HG03521 (cell line): ENCODE data around the gene SEL1L3.
"Not testable (repeated sequence)": the region's sequence is repeated elsewhere in the genome, so short reads cannot be mapped to it uniquely, and the experiment has no call there.

Experiments used
- ATAC-seq: cut with Tn5 transposase; IDR thresholded peaks from one replicate; pipeline ENCODE4 v1.9.1; 2021; ENCODE audit warnings: mild to moderate bottlenecking, moderate library complexity; ENCODE audit not compliant: unreplicated experiment

SEL1L3 gene

DNA sequence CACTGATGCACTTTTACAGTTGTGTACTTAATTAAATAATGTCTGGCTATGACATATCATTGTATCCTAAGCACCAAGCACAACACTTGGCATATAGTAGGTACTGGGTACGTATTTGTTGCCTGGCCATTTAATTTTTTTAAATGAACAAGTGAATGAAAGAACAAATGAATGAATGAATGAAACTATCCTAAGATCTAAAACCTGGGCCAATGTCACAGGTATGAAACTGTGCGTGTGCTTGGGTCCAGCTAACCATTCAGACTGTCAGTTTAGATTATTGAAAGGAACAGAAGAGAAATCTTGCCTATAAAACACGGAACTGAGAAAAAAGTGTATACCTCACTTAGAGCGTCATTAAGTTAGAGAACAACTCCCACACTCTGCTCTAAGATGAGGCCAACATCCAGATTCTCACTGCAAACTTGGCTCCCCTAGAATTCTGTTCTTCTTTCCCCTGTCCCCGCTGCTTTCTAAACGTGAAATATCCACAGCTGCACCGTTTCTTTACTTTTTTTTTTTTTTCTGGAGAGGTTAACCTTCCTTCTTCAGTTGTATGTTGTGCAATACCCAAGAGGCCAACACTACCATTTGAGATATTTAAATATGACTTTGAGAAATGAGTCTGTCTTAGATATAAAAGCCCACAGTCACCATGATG, 17.3 kb upstream of the SEL1L3 start:
- ATAC-seq = peak; percentile 49

DNA sequence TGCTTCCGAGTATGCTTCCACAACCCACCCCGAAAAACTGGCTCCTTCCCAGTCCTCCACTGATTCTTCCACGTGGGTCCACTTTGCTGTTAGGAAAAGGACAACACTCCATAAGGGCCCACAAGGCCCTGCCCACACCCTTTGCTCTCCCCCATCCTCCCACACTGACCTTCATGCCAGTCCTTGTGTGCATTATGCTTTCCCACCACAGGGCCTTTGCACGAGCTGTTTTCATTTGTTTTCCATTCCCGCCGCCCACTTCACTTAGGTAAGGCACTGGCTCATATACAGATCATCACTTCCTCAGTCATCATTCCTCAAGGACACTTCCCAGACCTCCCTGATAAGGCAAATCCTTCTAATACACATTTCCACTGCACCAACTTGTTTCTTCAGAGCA, 16.8 kb upstream of the SEL1L3 start:
- ATAC-seq = no peak

DNA sequence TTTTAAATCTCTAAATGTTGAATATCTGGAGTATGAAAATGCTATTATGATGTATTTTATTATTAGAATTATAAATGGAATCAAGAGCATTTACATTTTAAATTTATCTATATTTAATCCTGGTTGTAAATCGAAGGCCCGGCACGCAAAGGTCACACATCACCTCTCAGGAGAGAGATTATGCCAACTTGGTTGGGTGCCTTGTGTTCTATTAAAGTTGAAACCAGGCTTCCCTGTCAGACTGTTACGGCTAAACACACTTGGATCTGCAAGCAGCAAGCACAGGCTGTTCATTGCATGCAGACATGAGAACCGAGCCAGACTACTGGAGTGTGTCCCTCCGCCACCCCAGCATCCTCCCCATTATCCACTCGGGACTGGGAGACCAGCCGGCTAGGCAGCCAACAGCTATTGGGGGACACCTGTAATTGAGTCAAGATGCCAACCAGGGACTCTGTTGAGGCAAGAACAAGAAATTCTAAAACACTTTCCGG, 16.4 kb upstream of the SEL1L3 start:
- ATAC-seq = no peak

DNA sequence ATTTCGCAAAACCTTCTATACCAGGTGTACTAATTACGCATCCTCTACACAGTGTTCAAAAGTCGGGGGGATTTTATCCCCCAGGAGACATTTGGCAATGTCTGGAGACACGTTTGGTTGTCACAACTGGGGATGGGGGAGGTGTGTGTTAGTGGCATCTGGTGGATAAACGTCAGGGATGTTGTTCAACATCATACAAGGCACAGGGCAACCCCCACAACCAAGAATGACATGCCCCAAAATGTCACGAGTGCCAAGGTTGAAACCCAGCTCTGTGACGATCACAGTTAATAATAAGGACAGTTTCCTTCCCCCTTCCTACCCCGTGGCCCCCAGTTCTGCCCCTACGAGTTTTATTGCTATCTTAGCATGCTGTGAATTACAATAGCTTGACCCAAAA, 15.9 kb upstream of the SEL1L3 start:
- ATAC-seq = no peak

DNA sequence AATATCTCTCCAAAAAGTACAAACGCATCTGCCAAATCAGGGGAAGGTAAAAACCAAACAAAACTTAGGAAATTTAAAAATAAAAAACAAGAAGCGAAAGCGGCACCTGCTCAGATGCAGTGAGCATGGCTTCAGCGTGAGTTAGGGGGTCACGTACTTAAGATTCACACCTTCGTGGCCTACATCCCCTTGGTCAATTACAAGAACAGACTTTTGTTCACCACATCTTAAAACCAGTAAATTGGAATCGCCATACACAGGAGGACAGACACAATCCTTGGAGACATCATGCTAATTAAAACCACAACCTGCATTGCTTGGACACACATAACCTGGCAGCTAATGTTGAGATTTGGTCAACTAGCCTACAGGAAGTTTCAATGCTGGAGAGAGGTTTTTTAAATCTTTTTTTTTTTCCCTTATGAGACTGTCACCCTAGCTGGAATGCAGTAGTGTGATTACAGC, 12.5 kb upstream of the SEL1L3 start:
- ATAC-seq = peak; percentile 50

DNA sequence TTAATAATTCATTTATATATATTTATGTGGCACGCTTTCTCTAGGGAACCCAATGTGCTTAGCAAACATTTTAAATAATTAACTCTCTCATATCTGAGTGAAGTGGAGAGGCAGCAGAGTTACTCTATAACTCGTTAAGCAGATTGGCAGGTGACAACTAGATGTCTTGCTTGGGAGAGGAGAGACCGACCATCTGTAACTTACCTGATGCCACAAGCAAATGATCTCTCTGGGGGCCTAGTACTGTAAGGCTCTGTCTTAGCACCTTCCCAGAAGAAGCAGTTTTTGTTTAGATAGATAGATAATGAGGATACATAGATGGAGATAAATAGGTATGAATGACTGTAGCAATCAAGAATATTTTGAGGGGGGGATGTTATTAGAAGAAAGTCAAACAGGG, 11.9 kb upstream of the SEL1L3 start:
- no peak for ATAC-seq

DNA sequence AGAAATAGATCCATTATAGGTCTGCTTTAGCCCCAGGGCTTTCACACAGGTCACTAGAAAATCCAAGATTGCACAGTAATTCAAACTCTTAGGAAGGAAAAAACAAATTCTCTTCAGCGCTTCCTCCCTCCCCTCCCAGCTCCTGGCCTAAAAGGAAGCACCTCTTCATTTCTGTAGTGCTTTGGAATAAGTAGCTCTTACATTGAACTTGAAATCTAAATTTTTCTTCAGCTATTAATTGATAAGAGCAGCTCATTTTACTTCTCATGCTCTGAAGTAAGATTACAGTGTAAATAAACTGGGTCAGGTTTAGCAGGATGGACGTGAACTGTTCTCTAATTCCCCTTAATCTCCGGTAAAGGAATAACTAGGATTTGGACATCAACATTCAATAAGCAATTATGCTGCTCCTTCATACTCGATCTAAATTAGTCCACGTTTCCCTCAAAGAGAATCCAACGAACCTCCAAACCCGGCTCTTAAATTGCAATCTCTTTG, 10.9 kb upstream of the SEL1L3 start:
- no peak for ATAC-seq

DNA sequence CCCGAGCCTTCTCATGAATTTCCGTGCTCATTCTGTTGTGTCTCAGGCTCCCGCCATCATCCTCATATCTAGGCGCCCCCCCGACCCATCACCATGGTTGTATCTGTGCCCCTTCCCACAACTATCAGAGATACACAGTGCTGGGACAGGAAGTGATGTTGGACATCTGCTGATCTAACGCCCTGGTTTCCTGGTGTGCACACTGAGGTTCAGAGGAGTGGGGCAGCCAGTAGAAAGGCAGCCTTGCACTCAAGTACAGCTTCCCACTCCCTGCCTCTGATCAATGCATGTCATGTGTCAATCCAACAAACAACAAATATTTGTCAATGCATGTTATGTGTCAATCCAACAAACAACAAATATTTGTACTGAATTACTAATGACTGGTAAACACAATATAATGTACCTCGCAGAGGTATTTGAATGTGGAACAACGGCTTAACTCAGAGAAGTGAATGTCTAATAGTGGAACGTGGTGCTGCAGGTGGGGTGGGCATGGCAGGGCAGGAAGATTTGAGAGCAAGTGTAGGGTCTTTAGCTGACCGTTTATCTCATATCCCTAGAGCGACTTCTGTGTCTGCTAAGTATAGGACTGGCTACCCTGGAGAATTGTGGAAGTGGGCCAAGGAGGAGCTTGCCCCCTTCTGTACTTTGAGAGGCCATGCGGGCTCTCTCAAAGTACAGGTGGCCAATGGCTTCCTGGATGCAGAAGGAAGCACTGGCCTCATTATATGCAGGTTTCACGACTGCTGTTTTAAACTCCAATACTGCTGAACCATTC, 10.3 kb upstream of the SEL1L3 start:
- no peak for ATAC-seq

DNA sequence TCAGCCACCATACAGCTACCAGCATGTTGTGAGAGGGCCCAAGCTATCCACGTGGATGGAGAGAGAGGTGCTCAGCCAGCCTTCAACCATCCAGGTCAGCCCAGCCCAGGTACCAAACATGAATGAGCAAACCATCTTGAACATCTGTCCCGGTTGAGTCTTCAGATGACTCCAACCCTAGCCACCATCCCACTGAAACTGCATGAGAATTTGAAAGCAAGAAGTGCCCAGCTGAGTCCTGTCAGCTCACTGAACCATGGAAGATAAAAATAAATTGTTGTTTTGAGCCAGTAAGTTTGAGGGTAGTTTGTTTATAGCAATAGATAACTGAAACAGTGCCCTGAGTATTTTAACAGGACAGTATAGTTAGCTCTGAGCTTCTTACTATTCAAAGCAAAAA, 7.3 kb upstream of the SEL1L3 start:
- ATAC-seq = peak; percentile 43

DNA sequence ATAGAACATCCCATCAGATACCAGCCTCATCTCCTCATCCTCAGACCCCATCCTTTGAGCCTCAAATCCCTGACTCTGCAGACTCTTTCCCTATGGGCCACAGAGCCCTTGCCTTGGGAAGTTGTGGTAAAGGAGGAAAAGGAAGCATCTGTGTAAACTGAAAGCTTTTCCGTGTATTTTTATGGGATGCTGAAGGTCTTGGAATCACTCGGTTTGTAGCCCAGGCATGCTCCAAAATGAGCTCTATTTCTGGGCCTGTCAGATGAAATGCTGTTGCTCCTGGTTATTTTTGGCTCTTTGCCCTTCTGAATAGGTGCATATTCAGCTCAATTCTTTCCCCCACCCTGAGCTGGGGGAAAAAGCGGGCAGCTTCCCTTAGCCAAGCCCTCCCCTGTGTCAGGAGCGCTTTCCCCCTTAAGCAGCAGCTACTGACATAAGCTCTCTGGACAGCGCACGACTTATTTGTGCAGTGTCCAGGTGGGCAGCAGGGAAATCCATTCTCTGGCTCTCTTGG, 5.0 kb upstream of the SEL1L3 start:
- ATAC-seq = no peak

DNA sequence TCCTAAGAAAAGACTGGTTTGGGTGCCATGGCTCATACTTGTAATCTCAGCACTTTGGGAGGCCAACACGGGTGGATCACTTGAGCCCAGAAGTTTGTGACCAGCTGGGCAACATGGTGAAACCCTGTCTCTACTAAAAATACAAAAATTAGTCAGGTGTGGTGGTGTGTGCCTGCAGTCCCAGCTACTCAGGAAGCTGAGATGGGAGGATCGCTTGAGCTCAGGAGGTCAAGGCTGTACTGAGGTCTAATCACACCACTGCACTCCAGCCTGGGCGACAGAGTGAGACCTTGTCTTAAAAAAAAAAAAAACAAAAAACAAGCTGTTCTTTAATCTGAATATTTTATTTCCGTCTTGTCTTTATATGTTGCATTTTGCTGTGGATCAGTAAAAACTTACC, 3.6 kb upstream of the SEL1L3 start:
- ATAC-seq = not testable (repeated sequence)

DNA sequence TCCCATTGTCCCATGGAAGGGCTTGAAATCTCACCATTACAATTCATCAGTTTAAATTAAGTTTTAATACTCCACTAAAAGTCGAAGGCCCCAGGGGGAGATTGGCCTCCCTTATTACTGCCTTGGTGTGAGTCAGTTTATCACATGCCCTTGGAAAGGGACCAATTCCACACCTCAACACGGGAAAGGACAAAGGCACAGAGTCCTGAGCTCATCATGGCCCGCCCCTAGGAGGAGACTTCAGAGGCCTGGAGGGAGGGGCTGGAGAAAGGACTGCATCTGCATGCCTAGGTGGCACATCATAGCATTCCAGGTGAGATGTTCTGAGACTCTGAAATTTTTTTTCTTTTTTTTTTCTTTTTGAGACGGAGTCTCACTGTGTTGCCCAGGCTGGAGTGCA, 2.8 kb upstream of the SEL1L3 start:
- ATAC-seq = no peak

DNA sequence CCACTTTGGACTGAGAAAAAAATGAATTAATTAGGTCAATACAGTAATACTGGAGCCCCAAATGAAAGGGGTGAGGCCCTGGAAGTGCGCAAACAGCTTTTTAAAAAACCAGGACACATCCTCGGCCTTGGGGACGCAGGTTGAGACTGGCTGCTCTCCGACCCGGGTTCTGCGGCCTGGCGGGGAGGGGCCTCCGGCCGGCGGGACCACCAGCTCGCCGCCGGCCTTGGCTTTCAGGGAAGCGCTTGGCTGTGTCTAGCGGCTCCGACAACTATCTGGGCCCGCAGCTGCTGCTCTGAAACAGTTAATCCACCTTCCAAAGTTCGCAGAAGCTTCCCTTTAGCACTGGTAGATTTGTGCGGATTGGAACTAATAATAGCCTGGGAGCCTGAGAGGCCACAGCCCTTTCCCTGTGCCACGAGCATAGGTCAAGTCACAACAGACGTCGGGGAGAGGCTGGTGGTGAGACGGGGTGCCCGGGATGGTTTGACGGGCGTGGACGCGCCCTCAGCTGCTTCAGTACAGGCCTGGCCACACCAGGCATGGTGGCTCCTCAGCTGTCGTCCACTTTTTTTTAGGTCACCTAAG, 1.1 kb upstream of the SEL1L3 start:
- no peak for ATAC-seq

DNA sequence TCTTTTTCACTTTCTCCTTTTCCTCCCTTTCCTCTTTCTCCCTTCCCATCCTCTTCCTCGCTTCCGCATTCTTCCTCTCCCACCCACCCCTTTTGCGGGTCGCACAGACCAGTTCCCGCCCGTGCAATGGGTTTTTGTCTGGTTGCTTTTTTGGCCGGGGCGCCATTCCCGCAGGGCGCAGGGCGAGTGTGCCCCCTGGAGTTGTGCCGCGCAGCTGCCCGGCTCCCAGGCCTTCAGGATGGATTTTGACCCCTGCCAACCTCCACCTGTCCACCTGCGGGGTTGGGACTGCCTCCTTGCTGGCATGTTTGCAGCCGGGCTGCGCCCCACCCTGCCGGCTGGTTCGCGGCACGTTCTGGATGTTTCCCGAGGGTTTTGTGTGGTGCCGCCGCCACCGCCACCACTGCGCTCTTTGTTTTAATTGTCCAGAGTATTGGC, 578 bp upstream of the SEL1L3 start:
- ATAC-seq = no peak

DNA sequence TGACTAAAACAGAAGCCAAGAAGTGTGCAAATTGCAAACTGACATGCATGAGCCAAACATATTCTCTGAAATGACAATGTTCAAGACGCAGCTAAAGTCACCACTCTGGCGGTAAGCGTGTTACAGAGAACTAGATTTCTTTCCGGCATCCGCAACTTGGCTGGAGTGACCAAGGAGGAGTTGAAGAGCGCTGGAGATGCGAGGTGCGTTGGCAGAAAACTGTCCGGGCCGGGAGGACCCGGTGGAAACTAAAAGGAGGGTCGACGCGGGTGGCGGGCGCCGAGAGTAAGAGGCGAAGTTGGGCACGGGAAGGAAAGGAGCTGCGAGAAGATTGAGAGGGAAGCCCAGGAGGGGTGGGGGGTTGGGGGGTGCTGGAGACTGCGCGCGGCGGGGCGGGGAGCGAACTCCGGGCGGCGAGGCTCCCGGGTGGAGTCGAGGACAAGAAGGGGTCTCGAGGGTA, 807 bp downstream of the SEL1L3 start:
- peak; percentile 6 for ATAC-seq

DNA sequence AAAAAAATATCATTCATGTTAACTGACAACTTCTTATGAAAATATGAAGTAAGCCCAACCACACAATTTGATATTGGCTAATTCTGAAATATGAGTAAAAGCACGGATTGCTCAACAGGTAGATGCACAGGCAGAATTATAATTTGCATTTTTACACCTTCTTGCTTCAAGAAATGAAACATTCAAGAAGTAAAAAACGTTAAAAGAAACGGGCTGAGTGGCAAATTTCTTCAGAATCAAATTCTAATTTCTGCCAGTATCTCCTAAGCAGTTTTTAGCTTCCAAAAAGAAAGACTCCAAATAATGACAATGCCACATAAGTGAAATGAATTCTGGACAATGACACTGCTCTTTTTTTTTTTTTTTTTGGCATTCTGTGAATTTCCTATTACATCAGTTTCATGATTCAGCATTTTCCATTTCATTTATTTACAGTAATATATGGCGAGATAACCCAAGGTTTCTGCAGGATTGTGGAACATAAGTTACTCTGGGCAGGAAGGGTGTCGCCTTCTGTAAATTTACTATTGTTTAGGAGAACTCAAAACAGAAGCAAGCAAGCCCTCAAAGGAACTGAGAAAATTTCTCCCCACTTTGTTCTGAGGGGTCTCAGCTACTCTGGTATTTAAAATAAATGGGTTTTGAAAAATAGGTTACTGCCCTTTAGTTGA, 1.4 kb downstream of the SEL1L3 start:
- ATAC-seq = no peak

DNA sequence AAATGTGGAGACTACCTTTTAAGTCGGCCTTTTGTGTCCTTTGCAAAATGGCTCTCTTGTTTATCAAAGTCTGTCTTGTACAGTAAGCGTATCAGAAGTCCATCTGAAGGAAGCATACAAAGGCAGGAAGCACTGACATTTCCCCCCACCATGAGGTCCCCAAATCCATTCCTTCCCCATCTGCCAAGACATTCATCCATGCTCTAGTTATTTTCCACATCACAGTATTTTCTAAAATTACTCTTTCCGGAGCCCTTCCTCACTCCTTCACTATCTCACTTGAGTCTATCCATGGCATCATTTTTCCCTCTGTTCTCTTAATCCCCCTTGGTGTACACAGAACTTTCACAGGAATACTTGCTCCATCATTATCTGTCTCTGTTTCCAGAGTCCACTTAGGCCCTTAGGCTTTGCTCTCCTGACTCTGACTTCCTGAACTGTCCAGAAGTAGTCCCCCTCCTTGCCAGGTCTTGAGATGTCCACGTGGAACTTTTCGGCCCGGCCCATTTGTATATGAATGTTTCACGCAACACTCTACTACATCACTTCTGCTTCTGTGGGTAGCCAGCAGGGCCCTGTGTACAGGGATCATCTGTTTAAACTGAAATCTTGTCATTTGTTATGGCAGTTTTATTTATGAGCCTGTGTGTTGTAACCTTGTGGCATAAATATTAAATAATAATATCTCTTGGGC, 2.1 kb downstream of the SEL1L3 start:
- no peak for ATAC-seq

DNA sequence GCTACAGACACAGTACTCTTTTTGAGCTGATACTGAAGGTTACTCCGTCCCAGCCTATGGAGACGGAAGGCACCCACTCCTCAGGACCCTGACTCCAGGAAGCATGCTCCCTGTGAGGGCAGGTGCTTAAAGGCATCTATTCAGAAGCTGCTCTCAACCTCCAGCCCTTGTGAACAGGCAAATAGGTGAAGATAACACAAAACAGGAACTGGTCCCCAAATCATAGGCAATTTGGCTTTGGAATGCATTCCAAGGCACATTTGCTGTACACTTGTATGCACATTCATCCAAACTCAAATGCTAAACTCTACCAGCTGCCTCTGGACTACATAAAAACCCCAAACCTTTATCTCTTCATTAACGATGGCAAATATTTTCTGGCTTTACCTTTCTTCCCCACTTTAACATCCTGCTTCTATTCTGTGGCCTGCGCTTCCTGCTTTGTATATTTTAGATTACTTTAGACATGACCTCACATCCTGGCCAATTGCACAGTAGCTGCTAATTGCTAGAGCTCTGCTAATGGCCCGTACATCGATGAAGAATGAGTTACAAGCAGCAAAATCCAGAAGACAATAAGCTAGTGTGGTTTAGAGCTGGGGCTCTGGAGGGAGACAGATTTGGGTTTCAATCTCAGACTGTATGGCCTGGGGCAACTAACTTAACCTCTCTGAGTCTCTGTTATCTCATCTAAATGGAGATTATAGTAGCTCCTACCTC, 3.2 kb downstream of the SEL1L3 start:
- peak; percentile 32 for ATAC-seq

DNA sequence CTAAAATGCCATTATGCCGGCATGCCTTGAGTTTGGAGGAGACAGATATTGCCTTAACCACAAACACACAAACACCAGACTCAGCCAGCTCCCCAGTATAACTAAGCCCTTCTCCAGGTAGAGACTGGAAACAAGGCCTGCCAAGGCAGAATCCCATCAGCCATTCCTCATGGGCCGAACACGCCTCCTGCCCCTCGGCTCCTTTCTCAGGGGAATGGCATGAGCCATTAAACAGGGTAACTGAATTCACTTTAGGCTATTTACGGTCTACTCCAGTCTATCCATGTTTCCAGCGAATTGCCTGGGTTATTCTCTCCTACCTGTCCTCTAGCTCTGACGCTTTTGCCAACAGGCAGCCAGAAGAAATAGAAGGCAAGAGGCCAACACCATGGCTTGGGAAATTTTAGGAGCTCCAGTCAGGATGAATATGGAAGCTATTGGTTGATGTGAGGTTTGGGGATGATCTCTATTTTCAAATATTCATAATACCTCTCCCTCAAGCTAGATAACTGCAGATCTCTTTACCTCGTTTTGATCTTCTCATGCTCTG, 4.9 kb downstream of the SEL1L3 start:
- ATAC-seq = no peak
